DOHH2 (cell line): ENCODE data around the gene PIAS1.

Experiments used
- CTCF ChIP-seq: fragments of 200-600 bp; sonication (generic); IDR thresholded peaks from one replicate; pipeline ENCODE4 v1.5.1; 2014; ENCODE audit warnings: antibody characterized with exemption, mild to moderate bottlenecking, low read depth, low read length; ENCODE audit not compliant: poor library complexity, severe bottlenecking
- EZH2phosphoT487 ChIP-seq: fragments of 200-600 bp; sonication (generic); IDR thresholded peaks from 2 replicates; pipeline ENCODE4 v1.6.1; 2017; ENCODE audit warnings: borderline replicate concordance, mild to moderate bottlenecking, antibody characterized with exemption, low read length, moderate library complexity, mixed read lengths

- TF ChIP-seq CTCF (no peak), EZH2phosphoT487 (no peak)
Measured at GRCh38 chr15:68025835-68026424, 28.2 kb upstream of the PIAS1 start.
